ENCODE results near the gene LRRC61.

- TF ChIP-seq PBX3 (CRISPR knock-in tag; IDR thresholded peaks at IDR 0.05) (no peak), ZNF133 (tag by site-specific recombination; IDR thresholded peaks at IDR 0.05) (no peak), MEIS1 (CRISPR knock-in tag; IDR thresholded peaks at IDR 0.05; ENCODE audit: borderline replicate concordance) (no peak), YY1 (tag by site-specific recombination; IDR thresholded peaks at IDR 0.05) (no peak)
These were observed 2.7 kb downstream of the LRRC61 start for GRCh38 chr7:150325901-150326300.
